Activated naive CD4-positive, alpha-beta T cell treated with anti-CD3 and anti-CD28 coated beads, Interleukin-2, amount 50 U/mL, for 72 hours (primary cell): ENCODE data around the gene NES. TPM values are rescaled to one million over a fixed set of nuclear protein-coding genes. Genes with fewer than 3 reads are reported as not detected.

Experiments used
- ATAC-seq, 2 donors: fragments of 150-1000 bp; cut with Tn5 transposase; 2 replicates each; pipeline ENCODE4 v1.10.0; 2021; ENCODE audit warnings: mild to moderate bottlenecking in 2 of 2, moderate library complexity in 2 of 2
- DNase-seq, 2 donors: peaks; one replicate each; pipeline ENCODE4 v3.0.0; 2021 to 2022; ENCODE audit warnings: low spot score in 2 of 2
- H3K27ac Mint-ChIP-seq, 2 donors: one replicate each; pipeline ENCODE4 v1.8.0; 2022; ENCODE audit warnings: mild to moderate bottlenecking in 2 of 2, mixed read lengths in 2 of 2
- H3K36me3 Mint-ChIP-seq, 2 donors: one replicate each; pipeline ENCODE4 v1.8.0; 2022; ENCODE audit warnings: mixed read lengths in 2 of 2
- H3K9me3 Mint-ChIP-seq, 2 donors: one replicate each; pipeline ENCODE4 v1.8.0; 2022; ENCODE audit warnings: mixed read lengths in 2 of 2
- total RNA-seq, 2 donors: library from RNA; stranded (reverse); gene quantifications; one replicate each; pipeline ENCODE4 v1.2.3, GENCODE V29; 2022

Gene NES
- total RNA-seq, 2 donors from 2014 or later: not detected

DNA sequence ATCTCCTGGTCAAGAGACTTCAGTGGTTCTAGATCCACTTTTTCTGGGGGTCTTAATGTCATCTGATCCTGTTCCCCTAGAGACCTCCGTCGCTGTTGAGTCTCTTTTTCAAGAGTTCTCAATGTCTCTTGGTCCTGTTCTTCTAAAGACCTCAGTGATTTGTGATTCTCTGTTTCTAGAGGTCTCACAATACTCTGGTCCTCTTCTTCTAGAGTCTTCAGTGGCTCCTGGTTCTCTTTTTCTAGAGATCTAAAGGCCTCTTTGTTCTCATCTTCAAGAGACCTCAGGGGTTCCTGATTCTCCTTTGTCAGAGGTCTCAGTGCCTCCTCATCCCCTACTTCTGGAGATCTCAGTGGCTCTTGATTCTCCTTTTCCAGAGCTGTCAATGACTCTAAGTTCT is 5.4 kb downstream of the NES start:
- no peaks in the 10 kb centered on the region for H3K36me3 Mint-ChIP-seq
- peak overlapping the region in 1 of 2 donors; percentile 2 for H3K27ac Mint-ChIP-seq
- no peak for ATAC-seq
- DNase-seq: no peak
- no peaks in the 10 kb centered on the region for H3K9me3 Mint-ChIP-seq

DNA sequence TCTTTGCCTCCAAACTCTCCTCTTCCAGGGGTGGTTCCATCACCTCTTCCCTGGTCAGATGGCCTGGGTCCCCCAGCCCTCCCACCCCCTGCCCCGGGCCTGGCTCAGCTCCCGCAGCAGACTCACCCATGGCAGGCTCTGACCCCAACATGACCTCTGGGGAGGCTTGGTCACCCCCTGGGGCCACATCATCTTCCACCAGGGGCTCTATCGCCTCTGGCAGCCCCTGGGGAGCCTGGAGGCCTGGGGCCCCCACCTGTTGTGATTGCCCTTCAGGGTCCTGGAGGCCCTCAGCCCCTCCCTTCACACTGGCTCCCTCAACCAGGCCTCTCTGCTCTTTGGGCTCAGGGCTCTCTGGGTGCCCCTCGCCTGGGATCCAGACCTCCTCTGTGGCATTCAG is 6.4 kb downstream of the NES start:
- peak overlapping the region in 1 of 2 donors; percentile 10 for H3K27ac Mint-ChIP-seq
- no peak for DNase-seq
- ATAC-seq: no peak

DNA sequence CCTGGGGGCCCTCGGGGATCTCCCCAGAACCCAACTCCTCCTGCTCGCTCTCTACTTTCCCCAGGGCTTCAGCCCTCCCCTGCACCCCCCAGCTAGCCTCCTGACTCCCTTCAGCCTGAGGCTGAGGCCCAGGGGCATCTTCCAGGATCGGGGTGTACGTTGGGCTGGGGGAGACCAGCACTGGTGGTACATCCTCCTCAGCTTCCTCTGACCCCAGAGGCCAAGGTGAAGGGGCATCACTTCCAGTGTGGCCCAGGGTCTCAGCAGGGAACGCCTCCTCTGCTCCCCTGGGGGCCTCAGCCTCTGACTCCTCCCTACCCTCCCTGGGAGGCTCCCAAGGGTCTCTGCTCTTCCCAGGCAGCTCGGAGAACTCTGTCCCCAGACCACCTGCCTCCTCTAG is 6.8 kb downstream of the NES start:
- Mint-ChIP-seq H3K9me3 (no peaks in the 10 kb centered on the region), H3K36me3 (no peaks in the 10 kb centered on the region), H3K27ac (no peak overlapping the region)
- DNase-seq (no peak), ATAC-seq (no peak)

More for the DNA sequence above, 6.4 kb downstream of the NES start:
- no peaks in the 10 kb centered on the region for H3K36me3 Mint-ChIP-seq
- H3K9me3 Mint-ChIP-seq: no peaks in the 10 kb centered on the region

DNA sequence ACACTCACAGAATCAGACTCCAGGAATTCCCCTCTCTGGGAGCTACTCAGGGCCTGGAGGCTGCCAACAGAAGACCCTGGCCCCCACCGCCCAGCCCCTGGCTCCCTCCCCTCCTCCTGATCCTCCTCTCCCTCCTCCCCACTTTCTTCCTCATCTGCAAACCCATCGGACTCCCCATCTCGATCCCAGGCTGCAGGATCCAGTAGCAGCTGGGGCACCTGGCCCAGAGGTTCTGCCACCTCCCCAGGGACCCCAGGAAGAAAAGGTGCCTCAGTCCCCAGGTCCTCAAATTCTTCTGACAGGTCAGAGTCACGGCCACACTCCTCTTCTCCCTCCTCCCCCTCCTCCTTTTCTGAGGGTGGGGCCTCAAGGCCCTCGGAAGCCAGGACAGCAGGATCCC is 7.4 kb downstream of the NES start:
- Mint-ChIP-seq H3K9me3 (no peaks in the 10 kb centered on the region), H3K27ac (no peak overlapping the region), H3K36me3 (no peaks in the 10 kb centered on the region)
- no peak for DNase-seq
- ATAC-seq: no peak

DNA sequence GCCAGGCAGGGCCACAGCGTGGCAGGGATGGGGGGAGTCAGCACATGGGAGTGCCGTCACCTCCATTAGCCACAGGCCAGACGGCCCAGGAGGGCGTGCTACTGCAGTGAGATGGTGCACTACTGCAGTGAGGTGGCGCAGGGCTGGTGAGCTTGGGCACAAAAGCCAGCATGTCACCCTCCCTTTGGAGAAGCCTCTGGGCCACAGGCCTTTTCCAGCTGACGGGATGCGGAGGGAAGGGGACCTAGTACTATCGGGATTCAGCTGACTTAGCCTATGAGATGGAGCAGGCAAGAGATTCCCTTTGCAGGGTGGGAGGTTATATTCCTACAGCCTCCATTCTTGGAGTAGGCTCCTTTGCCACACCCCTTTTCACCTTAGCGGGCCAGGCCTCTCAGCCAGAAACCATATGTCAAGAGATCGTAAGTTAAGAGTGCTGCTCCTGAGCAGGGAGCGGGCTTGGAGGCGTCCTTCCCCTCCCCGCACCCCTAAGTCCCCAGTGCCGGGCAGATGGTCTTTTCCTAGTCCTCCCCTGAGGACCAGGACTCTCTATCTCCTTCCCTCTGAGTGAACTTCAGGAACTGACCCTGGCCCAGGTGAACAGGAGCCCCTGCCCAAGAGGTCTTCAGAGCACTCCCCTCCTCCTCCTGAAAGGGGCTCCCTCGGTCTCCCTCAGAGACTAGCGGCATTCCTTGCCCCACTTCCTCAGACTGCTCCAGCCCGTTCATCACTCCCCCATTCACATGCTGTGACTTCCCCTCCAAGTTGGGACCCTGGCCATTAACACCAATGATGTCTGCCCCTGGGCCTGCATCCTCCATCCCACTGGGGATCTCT is 8.2 kb downstream of the NES start:
- H3K27ac Mint-ChIP-seq: no peak overlapping the region
- DNase-seq (no peak), ATAC-seq (no peak)
- H3K9me3 Mint-ChIP-seq: no peaks in the 10 kb centered on the region
- no peaks in the 10 kb centered on the region for H3K36me3 Mint-ChIP-seq

DNA sequence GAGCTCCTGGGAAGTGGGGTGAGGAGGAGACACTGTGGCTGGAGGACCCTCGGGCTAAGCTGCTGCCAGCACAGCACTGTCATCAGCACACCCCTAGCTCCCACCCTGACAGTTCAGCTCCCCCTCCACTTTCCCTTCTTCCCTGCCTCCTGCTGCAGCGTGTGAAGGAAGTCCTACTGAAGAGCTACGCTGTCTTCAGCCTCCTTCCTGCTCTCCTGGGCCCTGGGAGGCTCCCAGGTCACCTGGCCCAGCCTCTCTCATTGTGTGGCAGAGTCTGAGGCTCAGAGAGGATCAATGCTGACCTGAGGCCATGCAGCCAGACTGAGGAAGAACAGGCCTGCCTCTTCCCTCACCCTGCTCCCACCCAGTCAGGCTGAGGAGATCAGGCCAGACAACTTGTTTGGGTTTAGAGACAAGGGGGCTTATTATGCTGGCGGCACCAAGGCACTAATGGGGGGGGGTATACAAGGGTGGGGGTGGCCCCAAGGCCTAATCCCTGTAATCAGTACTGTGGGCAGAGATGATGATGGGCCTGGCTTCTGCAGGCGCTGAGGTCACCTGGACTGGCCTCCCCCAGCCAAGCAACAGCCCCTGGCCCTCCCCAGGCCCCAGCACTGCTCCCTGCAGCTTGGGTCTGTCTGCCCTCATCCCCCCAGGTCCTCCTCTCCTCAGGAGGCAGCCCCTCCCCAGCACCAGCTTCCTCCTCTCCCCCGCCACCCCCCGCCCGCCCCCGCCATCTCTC is 9.1 kb downstream of the NES start:
- ATAC-seq (no peak), DNase-seq (no peak)
- no peak overlapping the region for H3K27ac Mint-ChIP-seq
- no peaks in the 10 kb centered on the region for H3K36me3 Mint-ChIP-seq
- H3K9me3 Mint-ChIP-seq: no peaks in the 10 kb centered on the region

DNA sequence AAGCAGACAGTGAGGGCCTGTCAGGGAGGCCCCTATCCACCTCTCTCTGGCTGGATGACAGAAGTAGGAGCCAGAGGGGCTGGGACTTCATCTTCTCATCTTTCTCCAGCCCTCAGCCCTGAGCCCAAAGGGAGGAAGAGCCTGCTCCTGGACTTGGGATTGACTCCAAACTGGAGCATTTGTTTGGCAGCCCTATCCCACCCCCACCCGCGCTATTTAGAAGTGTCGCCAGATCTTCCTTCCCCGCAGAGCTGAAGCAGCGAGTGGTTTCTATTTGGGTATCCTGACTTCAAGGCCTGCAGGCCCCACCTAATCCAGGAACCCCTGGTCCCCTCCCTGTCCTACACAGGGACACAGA is 9.6 kb downstream of the NES start:
- no peak for ATAC-seq
- no peak for DNase-seq
- Mint-ChIP-seq H3K9me3 (no peaks in the 10 kb centered on the region), H3K27ac (no peak overlapping the region), H3K36me3 (no peaks in the 10 kb centered on the region)

DNA sequence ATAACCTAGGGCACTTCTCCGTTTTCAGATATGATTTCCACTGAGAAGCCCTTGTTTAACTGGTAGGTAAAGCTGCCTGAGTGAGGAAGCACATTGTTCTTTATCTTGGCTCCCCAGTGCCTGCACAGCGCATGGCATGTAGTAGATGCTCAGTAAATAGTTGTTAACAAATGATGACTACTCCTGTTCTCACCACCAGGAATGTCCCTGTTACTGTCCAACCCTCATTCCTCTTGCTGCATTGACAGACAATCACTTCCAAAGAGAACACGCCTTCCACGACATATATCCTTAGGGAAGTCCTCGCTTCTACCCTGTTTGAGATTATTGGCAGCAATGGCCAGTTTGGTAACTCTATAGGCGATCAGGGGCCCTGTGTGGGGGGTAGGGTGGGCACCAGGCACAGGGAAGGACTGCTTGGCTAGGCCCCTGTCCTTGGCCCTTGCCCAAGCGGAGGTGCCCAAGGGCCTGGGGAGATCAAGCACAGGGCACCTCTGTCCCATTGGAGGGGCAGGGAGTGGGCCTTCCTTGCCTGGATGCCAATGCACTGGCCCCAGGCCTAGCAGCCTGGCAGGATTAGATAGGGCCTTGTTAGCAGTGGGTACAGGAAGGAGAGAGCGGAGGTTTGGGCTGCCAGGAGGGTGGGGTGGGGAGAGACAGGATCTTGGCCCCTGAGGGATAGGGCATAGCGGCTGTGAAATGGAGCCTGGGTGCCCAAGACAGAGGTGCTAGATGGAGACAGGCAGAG is 10.2 kb downstream of the NES start:
- DNase-seq (no peak), ATAC-seq (no peak)
- no peaks in the 10 kb centered on the region for H3K36me3 Mint-ChIP-seq
- H3K9me3 Mint-ChIP-seq: no peaks in the 10 kb centered on the region
- H3K27ac Mint-ChIP-seq: no peak overlapping the region

DNA sequence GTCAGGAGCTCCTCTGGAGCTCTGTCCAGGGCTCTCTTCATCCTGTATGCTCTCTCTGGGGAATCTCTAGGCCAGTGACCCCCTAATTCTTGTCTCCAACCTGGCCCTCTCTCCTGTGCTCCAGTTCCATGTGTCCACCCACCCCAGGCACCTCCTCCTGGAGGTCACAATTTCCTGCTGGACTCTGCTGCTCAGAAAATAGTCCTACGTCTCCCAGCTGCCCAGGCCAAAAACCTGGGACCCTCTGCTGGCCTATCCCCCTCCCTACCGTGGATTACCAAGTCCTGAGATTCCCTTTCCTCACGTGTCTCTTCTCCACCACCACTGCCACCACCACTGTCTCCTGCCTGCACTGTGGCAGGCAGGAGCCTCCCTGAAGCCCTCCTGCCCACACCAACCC is 11.7 kb downstream of the NES start:
- DNase-seq (no peak), ATAC-seq (no peak)
- H3K36me3 Mint-ChIP-seq: no peaks in the 10 kb centered on the region
- no peaks in the 10 kb centered on the region for H3K9me3 Mint-ChIP-seq
- peak overlapping the region; percentile 24 to 53 for H3K27ac Mint-ChIP-seq

DNA sequence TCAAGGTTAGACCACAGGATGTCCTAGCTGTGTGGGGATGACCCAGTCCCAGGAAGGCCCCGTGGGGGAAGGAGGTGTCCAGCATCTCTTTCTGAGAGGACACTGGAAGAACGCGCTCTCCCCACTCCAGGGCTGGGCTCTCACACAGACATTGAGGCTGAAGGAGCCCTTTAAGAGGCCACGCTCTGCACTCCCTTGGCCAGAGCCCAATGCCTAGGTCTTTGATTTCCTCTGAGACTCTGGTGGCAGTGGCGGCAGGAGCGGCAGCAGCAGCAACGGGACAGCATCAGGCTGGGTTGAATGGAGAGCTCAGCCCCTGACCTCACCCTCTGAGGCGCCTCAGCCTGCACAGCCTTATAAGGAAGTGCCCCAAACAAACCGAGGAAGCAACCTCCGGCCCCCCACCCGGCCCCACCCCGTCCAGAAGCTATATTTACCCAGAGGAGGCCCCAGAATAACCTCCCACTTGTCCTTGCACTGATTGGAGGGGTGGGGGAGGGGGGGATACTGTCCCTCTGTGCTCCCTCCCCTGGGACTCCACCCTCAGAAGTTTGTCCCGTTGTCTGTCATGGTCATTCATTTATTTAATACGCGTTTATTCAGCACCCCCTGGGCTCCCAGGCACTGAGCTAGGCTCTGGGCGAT is 12.3 kb downstream of the NES start:
- Mint-ChIP-seq H3K36me3 (no peaks in the 10 kb centered on the region), H3K9me3 (no peaks in the 10 kb centered on the region), H3K27ac (no peak overlapping the region)
- no peak for ATAC-seq
- DNase-seq: no peak

DNA sequence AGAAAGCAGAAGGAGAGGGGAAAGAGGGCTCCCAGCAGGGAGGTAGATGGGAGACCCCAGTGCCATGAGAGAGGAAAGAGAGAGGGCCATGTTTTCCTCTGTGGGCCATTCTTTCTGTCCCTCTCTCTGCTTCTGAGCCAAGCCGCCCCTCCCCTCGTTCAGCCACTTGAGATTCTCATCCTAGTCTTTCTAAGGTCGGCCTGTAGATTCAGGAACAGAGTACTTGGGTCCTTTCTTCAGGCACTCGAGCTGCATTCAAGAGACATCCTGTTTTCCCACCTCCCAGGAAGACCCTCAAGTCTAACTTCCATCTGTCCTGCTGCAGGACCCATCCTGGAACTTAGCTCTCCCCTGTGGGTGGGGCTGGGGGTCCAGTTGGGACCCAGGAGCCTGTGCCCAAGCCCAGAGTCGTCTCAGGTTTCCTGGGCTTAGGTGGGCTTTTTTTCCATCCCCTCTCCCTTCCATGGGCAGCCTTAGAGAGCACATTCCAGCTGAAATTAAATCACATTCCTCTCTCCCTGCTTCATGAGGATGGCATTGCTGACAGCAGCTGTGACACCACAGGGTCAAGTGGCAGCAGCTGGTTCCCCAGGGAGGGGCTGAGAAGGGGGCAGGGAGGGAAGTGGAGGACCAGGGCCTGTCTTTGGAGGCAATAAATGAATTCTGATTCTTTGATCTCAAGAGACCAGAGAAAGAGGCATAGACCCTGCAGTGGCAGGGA is 13.0 kb downstream of the NES start:
- DNase-seq: no peak
- H3K36me3 Mint-ChIP-seq: no peaks in the 10 kb centered on the region
- ATAC-seq: no peak
- H3K27ac Mint-ChIP-seq: no peak overlapping the region
- H3K9me3 Mint-ChIP-seq: no peaks in the 10 kb centered on the region

DNA sequence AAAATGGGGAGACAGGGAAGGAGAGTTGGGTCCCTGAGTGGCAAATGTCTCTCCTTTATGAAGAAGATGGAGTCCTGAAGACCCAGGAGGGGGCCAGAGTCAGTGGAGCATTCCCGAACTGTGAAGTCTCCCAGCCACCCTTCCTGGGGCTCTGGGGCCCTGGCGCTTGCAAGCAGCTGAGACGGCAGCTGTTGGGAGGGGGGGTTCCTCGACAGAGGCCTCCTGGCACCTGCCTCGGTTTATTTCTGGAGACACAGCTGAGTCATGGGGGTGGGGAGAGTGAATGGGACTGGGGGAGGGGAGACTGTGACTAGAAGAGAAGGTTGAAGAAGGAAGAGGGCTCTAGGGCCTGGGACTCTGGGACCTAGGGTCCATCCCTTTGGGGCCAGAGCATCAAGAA is 14.0 kb downstream of the NES start:
- ATAC-seq: no peak
- no peaks in the 10 kb centered on the region for H3K36me3 Mint-ChIP-seq
- peak overlapping the region in 1 of 2 donors; percentile 32 for H3K27ac Mint-ChIP-seq
- no peak for DNase-seq
- H3K9me3 Mint-ChIP-seq: no peaks in the 10 kb centered on the region

DNA sequence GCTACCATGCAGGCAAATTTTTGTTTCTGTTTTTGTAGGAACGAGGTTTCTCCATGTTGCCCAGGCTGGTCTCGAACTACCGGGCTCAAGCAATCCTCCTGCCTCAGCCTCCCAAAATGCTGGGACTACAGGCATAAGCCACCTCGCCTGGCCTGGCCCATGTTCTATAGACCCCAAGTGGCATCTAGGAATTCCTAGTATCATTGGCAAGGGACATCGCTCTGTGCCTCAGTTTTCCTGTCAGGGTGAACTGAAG is 14.5 kb downstream of the NES start:
- H3K36me3 Mint-ChIP-seq: no peaks in the 10 kb centered on the region
- DNase-seq: no peak

DNA sequence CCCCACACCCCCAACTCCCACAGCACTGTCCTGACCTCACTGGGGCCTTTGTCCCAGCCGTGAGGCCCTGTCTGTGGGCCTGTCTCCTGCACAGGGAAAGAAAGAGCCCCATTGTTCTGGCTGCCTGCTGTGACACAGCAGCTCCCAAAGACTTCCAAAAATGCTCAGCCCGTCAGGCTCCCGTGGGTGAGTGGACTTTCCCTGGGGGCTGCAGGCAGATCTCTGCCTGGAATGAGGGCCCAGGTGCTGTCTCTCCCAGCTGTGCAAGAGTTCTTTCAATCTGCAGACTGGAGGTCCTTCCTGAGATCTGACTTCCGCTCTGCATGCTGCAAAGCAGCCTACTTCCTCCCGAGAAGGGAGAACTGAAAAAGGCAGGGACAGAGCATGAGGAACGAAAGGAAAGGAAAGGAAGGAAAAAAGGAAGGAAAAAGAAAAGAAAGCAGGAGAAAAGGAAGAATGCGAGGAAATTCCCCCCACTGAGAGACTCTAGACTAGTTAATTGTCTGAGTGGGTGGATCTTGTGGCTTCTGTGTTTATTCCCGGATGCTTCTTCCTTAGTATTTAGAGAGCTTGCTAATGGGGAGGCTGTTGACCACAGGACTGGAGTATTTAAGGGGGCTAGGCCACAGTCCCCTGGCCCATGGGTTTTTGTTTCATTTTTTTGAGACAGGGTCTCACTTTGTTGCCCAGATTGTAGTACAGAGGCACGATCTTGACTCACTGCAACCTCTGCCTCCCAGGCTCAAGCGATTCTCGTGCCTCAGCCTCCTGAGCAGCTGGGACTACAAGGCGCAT is 15.0 kb downstream of the NES start:
- no peaks in the 10 kb centered on the region for H3K36me3 Mint-ChIP-seq

More for the DNA sequence above, 14.5 kb downstream of the NES start:
- Mint-ChIP-seq H3K9me3 (no peaks in the 10 kb centered on the region), H3K27ac (peak overlapping the region in 1 of 2 donors; percentile 32)
- ATAC-seq: no peak

DNA sequence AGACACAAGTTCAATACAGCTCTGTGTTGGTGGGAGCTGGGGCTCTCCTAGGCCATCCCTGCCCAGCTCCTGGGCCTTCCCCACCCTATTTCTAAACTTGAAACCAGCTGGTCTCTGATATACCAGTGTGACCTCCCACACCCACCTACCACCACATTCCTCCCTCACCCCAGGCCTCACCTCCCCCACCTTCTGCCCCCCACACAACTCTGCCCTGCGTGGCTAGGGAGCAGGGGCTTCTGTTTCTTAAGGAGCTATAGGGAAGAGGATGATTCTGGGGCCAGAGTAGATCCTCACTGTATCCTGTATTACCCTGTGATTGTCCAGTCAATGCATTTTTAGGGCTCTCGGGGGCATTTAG is 16.5 kb downstream of the NES start:
- DNase-seq: no peak
- no peaks in the 10 kb centered on the region for H3K9me3 Mint-ChIP-seq
- peak overlapping the region; percentile 71 to 90 for H3K27ac Mint-ChIP-seq
- H3K36me3 Mint-ChIP-seq: no peaks in the 10 kb centered on the region
- ATAC-seq: peak; percentile 11 to 29

More for the DNA sequence above, 15.0 kb downstream of the NES start:
- H3K9me3 Mint-ChIP-seq: no peaks in the 10 kb centered on the region
- ATAC-seq (no peak), DNase-seq (no peak)
- peak overlapping the region in 1 of 2 donors; percentile 32 for H3K27ac Mint-ChIP-seq
